HG03469 (cell line): ENCODE data around the gene SLC16A3.

Source experiments
- ATAC-seq: cut with Tn5 transposase; IDR thresholded peaks from one replicate; pipeline ENCODE4 v1.9.1; 2021; ENCODE audit warnings: mild to moderate bottlenecking, moderate library complexity, moderate number of reproducible peaks; ENCODE audit not compliant: unreplicated experiment

The SLC16A3 gene

DNA sequence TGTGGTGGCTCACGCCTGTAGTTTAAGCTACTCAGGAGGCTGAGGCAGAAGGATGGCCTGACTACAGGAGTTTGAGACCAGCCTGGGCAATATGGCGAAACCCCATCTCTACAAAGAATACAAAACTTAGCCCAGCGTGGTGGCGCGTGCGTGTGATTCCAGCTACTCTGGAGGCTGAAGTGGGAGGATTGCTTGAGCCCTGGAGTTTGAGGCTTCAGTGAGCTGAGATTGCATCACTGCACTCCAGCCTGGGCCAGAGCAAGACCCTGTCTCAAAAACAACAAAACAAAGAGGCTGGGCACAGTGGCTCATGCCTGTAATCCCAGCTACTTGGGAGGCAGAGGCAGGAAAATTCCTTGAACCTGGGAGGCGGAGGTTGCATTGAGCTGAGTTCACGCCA lies 51.7 kb downstream of the SLC16A3 start:
- no peak for ATAC-seq

GRCh38 chr17:82281076-82281475 lies 52.2 kb downstream of the SLC16A3 start:
- ATAC-seq: no peak

GRCh38 chr17:82281502-82282238 lies 52.8 kb downstream of the SLC16A3 start:
- no peak for ATAC-seq

GRCh38 chr17:82282239-82283207 lies 53.7 kb downstream of the SLC16A3 start:
- ATAC-seq: no peak

DNA sequence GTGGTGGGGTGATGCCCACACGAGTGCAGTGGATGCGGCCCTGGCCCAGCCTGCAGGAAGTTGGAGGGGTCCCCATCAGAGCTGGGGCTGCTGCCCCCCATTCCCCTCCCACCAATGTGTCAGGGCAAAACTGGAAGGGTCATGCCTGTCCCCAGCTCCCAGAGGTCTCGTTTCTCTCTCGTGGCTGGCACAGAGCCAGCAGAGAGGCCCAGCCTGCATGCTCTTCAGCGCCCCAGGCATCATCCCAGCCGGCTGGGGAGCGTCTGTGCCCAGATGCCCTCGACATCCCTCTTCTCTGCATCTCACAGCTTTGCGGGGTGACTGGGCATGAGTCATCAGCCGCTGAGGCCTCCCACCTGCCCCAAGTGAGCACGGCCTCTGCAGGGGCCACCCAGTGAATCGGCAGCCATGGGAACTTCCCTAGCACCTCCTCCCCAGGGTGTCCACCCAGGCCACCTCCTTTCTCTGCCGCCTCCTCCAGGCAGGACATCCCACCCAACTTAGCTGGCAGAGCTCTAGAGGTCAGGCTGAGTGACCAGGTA lies 54.4 kb downstream of the SLC16A3 start:
- no peak for ATAC-seq

GRCh38 chr17:82285141-82285540 lies 56.3 kb downstream of the SLC16A3 start:
- no peak for ATAC-seq

DNA sequence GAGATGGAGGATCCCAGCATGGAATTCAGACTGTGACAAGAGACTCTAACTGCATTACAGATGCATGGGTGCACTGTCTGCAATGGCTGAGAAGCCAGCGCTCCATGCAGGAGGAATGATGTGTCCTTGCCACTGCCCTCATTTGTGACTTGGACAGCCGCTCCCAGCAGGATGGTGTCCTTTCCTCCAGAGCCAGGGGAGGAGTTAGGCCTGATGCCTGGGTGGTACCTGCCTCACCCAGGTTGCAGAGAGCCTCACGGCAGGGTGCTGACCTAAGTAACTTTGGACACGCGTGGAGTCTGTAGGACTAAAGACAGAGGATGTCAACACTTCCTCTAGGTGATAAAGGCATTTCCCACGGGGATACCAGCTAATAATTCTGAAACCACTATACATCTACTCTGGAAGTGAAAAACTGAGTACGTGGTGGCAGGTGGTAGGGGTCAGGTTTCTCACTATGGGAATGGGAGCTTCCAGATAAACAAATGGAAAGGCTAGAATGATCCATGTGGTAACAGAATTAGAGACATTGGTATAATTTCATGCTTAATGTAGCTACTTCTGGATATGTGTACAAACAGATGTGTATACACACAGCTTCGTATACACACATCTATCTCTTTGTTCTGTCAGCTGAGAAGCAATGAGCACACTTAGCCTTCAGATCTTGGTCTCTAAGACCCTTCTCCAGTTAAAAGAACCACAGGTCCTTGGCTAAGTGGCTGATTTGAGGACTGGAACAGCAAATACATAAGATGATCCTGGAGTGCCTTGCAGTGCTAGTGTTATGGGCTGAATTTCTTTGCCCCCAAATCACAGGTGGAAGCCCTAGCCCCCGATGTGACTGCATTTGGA lies 58.4 kb downstream of the SLC16A3 start:
- ATAC-seq: no peak

GRCh38 chr17:82287868-82288801 lies 59.3 kb downstream of the SLC16A3 start:
- ATAC-seq: no peak
